GM21717 (cell line): ENCODE results near the gene TSPAN8.
"Not testable (repeated sequence)": the region's sequence is repeated elsewhere in the genome, so short reads cannot be mapped to it uniquely, and the experiment has no call there.

Experiments used
- ATAC-seq: cut with Tn5 transposase; IDR thresholded peaks from one replicate; pipeline ENCODE4 v1.9.1; 2021; ENCODE audit warnings: mild to moderate bottlenecking, moderate library complexity; ENCODE audit not compliant: unreplicated experiment

The TSPAN8 gene

DNA sequence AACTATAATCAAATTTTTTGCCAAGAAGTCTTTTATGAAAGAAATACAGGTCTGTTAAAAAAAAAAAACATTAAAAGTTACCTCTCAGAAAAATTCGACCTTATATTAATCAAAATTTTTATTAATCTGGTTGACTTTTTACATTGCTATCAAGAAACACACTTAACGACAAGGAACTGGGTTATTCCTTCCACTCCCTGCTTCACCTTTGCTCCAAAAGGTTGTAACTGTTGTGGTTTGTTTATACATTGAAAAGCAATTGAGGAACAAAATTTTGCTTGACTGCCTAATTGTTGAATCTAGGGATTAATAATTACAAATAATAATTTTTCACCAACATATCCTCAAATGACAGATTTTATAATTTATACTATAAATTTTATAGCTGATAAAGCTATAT lies 28.4 kb downstream of the TSPAN8 start:
- no peak for ATAC-seq

DNA sequence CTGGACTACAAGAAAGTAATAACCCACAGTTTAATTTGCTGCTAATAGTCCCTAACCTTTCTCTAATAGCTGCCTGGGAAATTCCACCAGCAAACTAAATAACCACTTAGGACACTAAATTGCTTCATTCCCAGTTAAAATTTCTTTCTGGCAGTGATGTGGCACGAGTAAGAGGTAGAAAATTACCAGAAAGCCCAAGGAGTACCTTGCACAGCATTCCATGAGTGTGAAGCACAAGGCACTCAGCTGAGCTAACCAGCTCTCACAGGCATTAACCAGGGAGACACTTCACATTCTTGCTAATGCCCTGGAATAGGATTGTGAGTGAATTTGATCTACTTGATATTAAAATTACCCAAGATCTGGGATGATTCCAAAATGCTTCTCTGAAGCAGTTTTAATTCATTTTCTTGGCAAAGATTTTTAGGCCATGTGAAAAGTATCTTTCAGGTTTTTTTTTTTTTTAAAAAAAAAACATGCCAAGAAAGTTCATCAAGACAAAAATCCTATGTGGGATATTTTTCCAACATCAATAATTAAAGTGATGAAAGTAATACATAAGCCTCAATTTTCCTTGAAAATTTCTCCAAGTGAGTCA lies 29.5 kb downstream of the TSPAN8 start:
- no peak for ATAC-seq

DNA sequence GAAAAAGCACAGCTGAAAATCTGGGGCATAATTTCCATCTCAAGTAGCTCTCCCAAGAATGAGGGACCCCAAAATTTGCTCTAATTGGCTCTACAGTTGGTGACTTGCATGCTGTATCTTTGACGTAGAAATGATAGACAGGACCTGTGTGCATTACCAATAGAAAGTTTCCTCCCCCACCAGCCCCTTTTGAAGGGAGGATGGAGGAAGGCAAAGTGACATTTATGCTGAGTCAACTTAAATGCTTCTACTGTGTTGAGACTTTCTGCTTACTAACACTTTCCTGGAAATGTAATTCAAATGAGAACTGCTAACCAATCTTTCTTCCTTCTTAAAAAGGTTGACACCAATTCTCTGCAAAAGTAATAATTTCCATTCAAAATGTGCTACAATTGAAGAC lies 31.9 kb downstream of the TSPAN8 start:
- ATAC-seq, result no peak

DNA sequence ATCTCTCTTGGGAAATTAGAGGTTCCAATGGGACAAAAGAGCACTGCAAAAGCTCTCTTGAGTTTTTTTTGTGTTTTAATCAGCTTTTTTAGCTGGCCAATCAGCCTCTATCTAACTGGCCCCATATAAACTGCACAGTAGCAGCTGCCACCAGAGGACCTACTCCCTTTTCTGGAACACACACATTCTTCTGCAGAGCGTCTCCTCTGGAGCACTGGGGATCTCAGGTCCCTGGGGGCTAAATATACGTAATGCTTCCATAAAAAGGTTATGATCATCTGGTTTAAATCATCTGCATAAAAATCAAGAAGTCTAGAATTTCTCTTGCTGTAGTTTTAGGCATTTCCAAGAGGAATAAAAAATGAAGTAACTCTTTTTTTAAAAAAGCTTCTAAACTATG lies 32.3 kb downstream of the TSPAN8 start:
- ATAC-seq, result no peak

DNA sequence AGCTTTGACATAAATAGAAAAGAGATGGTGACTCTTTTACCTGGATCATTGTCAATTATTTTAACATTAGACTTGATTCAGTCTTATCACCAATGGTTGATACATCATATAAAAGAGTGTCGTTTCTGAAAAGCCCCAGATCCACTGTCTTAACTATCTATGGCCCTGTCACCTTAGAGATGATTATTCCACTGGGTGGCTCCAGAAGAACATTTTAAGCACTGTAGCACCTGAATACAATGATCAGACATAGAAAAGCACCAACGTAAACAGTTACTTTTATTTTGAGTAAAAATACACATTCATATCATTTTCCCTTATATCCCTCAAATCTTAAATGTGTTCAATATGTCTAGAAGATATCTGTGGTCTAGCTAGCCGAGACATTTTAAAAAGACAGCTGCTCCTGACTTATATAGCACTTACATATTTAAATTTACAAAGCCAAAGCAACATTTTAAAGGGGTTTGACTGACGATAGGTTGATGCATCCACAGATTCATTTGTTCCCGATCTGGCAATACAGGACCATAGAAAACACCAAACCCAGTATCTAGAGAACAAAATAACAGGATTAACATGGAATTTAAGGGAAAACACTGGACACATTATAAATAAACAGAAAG lies 32.9 kb downstream of the TSPAN8 start:
- no peak for ATAC-seq

DNA sequence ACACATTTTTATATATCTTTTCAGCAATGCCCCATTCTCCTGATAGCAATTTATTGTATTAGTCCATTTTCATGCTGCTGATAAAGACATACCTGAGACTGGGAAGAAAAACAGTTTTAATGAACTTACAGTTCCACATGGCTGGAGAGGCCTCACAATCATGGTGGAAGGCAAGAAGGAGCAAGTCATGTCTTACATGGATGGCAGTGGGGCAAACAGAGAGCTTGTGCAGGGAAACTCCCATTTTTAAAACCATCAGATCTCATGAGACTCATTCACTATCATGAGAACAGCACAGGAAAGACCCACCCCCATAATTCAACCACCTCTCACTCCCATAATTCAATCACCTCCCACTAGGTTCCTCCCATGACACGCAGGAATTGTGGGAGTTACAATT lies 44.7 kb downstream of the TSPAN8 start:
- ATAC-seq, result not testable (repeated sequence)

DNA sequence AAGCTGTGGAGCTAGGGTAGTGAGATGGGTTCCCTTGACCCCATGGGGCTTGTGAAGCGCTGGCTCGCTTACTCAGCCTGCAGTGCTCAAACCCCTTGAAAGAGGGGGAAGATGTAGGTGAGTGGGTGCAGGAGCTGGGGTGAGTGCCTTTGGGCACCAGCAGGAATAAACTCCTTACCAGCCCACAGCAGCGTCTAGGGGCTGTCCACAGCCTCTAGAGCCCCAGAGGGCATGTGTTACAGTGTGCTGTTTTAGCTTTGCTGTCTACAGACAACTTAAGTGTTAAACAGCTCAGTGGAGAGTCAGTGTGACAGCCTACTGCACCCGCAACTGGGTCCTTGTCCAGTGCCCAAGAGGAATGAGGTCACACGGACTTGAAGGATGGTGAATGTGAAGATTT lies 48.0 kb downstream of the TSPAN8 start:
- ATAC-seq, result no peak

DNA sequence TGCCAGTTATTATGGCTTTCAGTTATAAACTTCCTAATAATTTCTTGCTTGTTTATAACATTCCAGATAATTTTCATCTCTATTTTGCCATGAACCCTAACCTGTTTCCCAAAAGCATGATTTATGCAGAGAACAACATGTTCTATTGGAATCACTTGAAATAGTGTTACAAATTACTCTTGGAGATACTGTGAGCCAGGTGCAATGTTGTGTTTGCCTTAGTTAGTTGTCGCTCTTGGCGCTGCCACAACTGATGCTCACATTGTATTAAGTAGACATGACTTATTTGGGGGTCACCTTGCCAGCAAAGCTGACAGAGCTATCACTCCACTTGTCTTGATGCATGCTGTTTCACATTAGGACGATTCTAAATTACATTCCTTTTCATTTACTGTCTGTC lies 49.4 kb downstream of the TSPAN8 start:
- no peak for ATAC-seq

DNA sequence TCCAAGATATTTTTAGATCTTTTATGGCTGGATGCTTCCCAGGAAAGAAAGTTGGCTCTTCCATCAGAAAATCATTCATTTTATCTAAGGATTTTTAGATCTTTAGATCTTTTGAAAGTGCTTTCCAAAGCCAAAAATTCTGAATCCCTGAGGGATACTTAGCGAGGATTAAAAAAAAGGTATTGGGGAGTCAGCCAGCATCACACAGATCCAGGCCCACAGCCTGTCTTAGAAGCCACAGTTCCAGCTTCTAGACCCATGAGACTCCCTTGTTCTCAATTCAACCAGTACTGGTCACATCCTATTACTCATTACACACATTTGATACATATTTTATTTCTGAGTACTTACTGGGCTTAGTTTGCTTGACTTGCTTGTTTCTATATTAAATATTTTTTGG lies 49.9 kb downstream of the TSPAN8 start:
- ATAC-seq, result no peak

DNA sequence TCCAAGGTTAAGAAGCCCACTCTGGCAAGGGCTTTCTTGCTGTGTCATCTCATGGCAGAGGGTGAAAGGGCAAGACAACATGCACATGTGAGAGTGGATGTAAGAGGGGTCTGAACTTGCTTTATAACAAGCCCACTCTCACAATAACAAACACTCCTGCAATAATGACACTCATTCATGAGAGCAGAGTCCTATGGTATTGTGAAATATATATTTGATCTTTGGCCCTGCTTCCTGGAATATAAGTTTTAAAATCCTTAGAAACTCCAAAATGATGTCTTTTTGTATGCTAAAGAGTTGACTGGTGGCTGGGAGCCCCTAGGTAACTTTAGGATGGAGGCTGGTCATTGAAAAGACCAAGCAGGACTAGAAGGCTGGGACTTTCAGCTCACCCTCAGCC lies 51.8 kb downstream of the TSPAN8 start:
- no peak for ATAC-seq

DNA sequence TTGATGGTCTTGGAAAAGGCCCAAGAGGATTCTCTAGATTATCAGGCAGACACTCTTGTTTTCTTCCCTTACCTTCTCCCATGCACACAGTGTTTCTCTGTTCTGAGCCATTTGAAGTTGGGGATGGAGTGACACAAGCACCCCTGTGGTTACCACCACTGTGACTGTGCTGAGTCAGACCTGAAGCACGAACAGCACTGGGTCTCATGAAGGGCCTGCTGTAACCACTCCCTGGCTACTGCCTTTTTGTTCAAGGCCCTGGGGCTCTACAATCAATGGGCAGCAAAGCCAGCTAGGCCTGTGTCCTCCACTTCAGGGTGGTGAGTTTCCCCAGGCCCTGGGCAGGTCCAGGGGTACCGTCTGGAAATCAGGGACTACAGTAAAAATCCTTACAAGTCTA lies 65.5 kb downstream of the TSPAN8 start:
- ATAC-seq, result no peak

DNA sequence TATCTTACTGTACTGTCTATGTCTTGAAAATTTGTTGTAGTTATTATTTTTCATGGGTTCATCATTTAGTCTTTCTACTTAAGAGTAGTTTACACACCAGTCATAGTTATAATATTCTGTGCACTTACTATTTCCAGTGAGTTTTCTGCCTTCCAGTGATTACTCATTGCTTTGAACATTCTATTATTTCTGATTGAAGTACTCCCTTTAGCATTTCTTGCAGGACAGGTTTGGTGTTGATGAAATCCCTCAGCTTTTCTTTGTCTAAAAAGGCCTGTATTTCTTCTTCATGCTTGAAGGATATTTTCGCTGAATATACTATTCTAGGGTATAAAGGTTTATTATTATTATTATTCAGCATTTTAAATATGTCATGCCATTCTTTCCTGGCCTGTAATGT lies 66.8 kb downstream of the TSPAN8 start:
- no peak for ATAC-seq

DNA sequence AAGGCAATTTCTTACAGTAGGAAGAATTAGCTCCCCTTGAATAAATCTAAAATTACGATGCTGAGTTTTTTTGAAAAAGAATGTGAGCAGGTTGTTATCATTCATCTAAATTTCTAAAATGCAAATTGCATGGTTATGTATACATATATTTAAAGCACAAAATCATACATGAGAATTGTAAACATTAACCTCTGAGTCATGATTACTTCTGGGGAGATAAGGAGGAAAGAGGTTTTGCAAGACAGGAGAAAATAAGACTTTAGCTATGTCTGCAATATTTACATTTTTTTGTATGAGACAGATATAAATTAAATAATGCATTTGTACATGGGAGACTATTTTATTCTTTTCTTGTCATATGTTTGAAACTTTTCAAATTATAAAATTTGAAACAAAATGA lies 72.2 kb downstream of the TSPAN8 start:
- no peak for ATAC-seq

DNA sequence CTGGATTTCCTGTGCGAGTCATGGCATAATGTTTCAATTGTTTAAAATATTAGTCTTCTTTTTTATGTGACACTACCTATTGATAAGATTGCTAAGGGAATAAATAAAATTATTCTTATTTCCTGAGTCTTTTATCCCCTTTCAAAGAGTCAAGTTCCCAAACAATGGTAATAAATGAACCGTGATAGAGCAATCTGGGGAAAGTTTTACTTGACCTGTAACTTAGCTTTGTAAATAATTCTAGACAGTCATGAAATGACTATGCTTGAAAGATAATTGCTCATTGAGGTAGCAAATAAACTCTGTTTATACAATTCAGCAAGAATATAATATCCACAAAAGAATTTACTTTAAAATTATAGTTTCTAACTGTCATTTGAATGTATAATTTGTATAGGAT lies 82.1 kb downstream of the TSPAN8 start:
- no peak for ATAC-seq
